Measurements from ENCODE around the gene ARL8B.
A peak's percentile ranks its signal among the peaks of the same experiment; 100 is the strongest.
"Not testable (repeated sequence)": the region's sequence is repeated elsewhere in the genome, so short reads cannot be mapped to it uniquely, and the experiment has no call there.

The ARL8B gene

GRCh38 chr3:5122030-5122740 lies at the start of gene ARL8B:
TSS of gene ARL8B (plus strand) at chr3:5122292. CDS start at chr3:5122466, 174 bp downstream.
- peak within 1 kb of the TSS; percentile 98 to 99 for H3K4me3 ChIP-seq (replicated peaks in 1 of 2; ENCODE audit: low read depth in 2 of 2, low read length in 2 of 2)
- peak; percentile 91 to 92 for DNase-seq (ENCODE audit: low read depth in 2 of 2)
- peak; percentile 76 for TF ChIP-seq CTCF (IDR thresholded peaks at IDR 0.05; ENCODE audit: low read depth, low read length)

GRCh38 chr3:5073374-5074085 lies 48.6 kb upstream of the ARL8B start:
- DNase-seq (ENCODE audit: low read depth in 2 of 2): no peak
- no peak overlapping the region for H3K4me3 ChIP-seq (replicated peaks in 1 of 2; ENCODE audit: low read depth in 2 of 2, low read length in 2 of 2)
- TF ChIP-seq CTCF (IDR thresholded peaks at IDR 0.05; ENCODE audit: low read depth, low read length): no peak

- peak in 1 of 2 donors; percentile 21 for DNase-seq (ENCODE audit: low read depth in 2 of 2)
- no peak for TF ChIP-seq CTCF (IDR thresholded peaks at IDR 0.05; ENCODE audit: low read depth, low read length)
Observed at GRCh38 chr3:5078151-5078550, 43.9 kb upstream of the ARL8B start.

GRCh38 chr3:5079761-5080160 lies 42.3 kb upstream of the ARL8B start:
- H3K4me3 ChIP-seq (replicated peaks in 1 of 2; ENCODE audit: low read depth in 2 of 2, low read length in 2 of 2): no peak overlapping the region
- TF ChIP-seq CTCF (IDR thresholded peaks at IDR 0.05; ENCODE audit: low read depth, low read length): no peak
- no peak for DNase-seq (ENCODE audit: low read depth in 2 of 2)

More at GRCh38 chr3:5078151-5078550, 43.9 kb upstream of the ARL8B start:
- no peak overlapping the region for H3K4me3 ChIP-seq (replicated peaks in 1 of 2; ENCODE audit: low read depth in 2 of 2, low read length in 2 of 2)

- no peak for TF ChIP-seq CTCF (IDR thresholded peaks at IDR 0.05; ENCODE audit: low read depth, low read length)
- no peak for DNase-seq (ENCODE audit: low read depth in 2 of 2)
- no peak overlapping the region for H3K4me3 ChIP-seq (replicated peaks in 1 of 2; ENCODE audit: low read depth in 2 of 2, low read length in 2 of 2)
Observed at GRCh38 chr3:5080779-5081550, 41.1 kb upstream of the ARL8B start.

GRCh38 chr3:5081973-5082788 lies 39.9 kb upstream of the ARL8B start:
- H3K4me3 ChIP-seq (replicated peaks in 1 of 2; ENCODE audit: low read depth in 2 of 2, low read length in 2 of 2); DNase-seq (ENCODE audit: low read depth in 2 of 2): not testable (repeated sequence)

All from cardiac fibroblast (primary cell).